SK-N-MC (cell line): ENCODE measurements around the gene TAF1B.

ENCODE experiments used
- EZH2 ChIP-seq: fragments of 200-600 bp; sonication (generic); IDR thresholded peaks from one replicate; pipeline ENCODE4 v1.6.1; 2017; ENCODE audit warnings: antibody characterized with exemption
- FOXP2 ChIP-seq: optimal IDR thresholded peaks from 2 replicates; pipeline ENCODE3; 2011; ENCODE audit warnings: mild to moderate bottlenecking, moderate library complexity; ENCODE audit not compliant: insufficient read depth; ENCODE audit errors: extremely low read length, control extremely low read depth
- POLR2AphosphoS5 ChIP-seq: IDR thresholded peaks from 2 replicates; pipeline ENCODE4 v1.6.1; 2012; ENCODE audit warnings: mild to moderate bottlenecking, low read depth, low read length, borderline replicate concordance

GRCh38 chr2:9830685-9831410 is 12.4 kb upstream of the TAF1B start:
- no peak for TF ChIP-seq FOXP2
- no peak for TF ChIP-seq EZH2
- TF ChIP-seq POLR2AphosphoS5, result no peak
